Measurements from ENCODE around the gene OPCML.

GRCh38 chr11:133215596-133216230 is 316.6 kb downstream of the OPCML start:
- TF ChIP-seq CTCF (IDR thresholded peaks at IDR 0.05) (no peak), POLR2AphosphoS5 (IDR thresholded peaks at IDR 0.05; ENCODE audit: insufficient read depth in 1 of 2, low read depth in 1 of 2) (no peak), POLR2A (IDR thresholded peaks at IDR 0.05) (no peak)

Data from vagina (tissue), 2 donors.